Measurements from ENCODE around the gene ZBTB46. TPM values are rescaled to one million over a fixed set of nuclear protein-coding genes. Genes with fewer than 3 reads are reported as not detected.

ZBTB46 gene
- total RNA-seq, 1 experiment from 2014 or later = 9.5 TPM

GRCh38 chr20:63837479-63837878, 6.4 kb upstream of the ZBTB46 start:
- intact Hi-C loops (cut with micrococcal nuclease; ENCODE audit: unreplicated experiment) = no loop called here
- no TSS peak for BruUV-seq (replicated peaks)
- Mint-ChIP-seq H3K27me3 (ENCODE audit: insufficient read depth, unreplicated experiment) (peaks cover 3% of the 10 kb centered on the region), H3K9me3 (ENCODE audit: unreplicated experiment) (no peaks in the 10 kb centered on the region), H3K4me3 (ENCODE audit: unreplicated experiment) (no peak overlapping the region), H3K36me3 (ENCODE audit: insufficient read depth, unreplicated experiment) (peaks cover 5% of the 10 kb centered on the region), H3K4me1 (ENCODE audit: low read depth, unreplicated experiment) (peaks cover 19% of the 10 kb centered on the region), H3K27ac (ENCODE audit: unreplicated experiment) (no peak overlapping the region)
- no peak overlapping the region for H3K4me3 ChIP-seq (ENCODE audit: low read depth, low read length)
- POLR2A ChIA-PET = no interaction called here
- peaks cover 21% of the 10 kb centered on the region for H3K4me1 ChIP-seq
- H3K27me3 ChIP-seq (replicated peaks; ENCODE audit: control insufficient read depth, insufficient read depth, low read length) = peaks cover 2% of the 10 kb centered on the region; the same call in 1 of the 2 replicates
- CTCF ChIA-PET = no interaction called here
- TF ChIP-seq, protein P1, sequence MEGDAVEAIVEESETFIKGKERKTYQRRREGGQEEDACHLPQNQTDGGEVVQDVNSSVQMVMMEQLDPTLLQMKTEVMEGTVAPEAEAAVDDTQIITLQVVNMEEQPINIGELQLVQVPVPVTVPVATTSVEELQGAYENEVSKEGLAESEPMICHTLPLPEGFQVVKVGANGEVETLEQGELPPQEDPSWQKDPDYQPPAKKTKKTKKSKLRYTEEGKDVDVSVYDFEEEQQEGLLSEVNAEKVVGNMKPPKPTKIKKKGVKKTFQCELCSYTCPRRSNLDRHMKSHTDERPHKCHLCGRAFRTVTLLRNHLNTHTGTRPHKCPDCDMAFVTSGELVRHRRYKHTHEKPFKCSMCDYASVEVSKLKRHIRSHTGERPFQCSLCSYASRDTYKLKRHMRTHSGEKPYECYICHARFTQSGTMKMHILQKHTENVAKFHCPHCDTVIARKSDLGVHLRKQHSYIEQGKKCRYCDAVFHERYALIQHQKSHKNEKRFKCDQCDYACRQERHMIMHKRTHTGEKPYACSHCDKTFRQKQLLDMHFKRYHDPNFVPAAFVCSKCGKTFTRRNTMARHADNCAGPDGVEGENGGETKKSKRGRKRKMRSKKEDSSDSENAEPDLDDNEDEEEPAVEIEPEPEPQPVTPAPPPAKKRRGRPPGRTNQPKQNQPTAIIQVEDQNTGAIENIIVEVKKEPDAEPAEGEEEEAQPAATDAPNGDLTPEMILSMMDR (IDR thresholded peaks at IDR 0.05; ENCODE audit: insufficient read depth in 1 of 2, low read depth in 1 of 2, low read length in 1 of 2, severe bottlenecking in 1 of 2, unreplicated experiment in 1 of 2) = no peak
- no peak for DNase-seq
- H3K36me3 ChIP-seq (ENCODE audit: control insufficient read depth, insufficient read depth, low read length) = no peaks in the 10 kb centered on the region
- H3K9me3 ChIP-seq = no peaks in the 10 kb centered on the region

- peaks cover 5% of the 10 kb centered on the region for H3K36me3 Mint-ChIP-seq (ENCODE audit: insufficient read depth, unreplicated experiment)
- no peak overlapping the region for H3K27ac Mint-ChIP-seq (ENCODE audit: unreplicated experiment)
- CTCF ChIA-PET = no interaction called here
- POLR2A ChIA-PET = no interaction called here
- no peaks in the 10 kb centered on the region for H3K9me3 ChIP-seq
- no peaks in the 10 kb centered on the region for H3K9me3 Mint-ChIP-seq (ENCODE audit: unreplicated experiment)
- peaks cover 29% of the 10 kb centered on the region for H3K4me1 ChIP-seq
- TF ChIP-seq, protein P1 (IDR thresholded peaks at IDR 0.05; ENCODE audit: insufficient read depth in 1 of 2, low read depth in 1 of 2, low read length in 1 of 2, severe bottlenecking in 1 of 2, unreplicated experiment in 1 of 2) = no peak
- H3K4me1 Mint-ChIP-seq (ENCODE audit: low read depth, unreplicated experiment) = peaks cover 19% of the 10 kb centered on the region
- no TSS peak for BruUV-seq (replicated peaks)
- no peak overlapping the region for H3K4me3 Mint-ChIP-seq (ENCODE audit: unreplicated experiment)
- H3K36me3 ChIP-seq (ENCODE audit: control insufficient read depth, insufficient read depth, low read length) = no peaks in the 10 kb centered on the region
- no peak overlapping the region for H3K4me3 ChIP-seq (ENCODE audit: low read depth, low read length)
- intact Hi-C loops (cut with micrococcal nuclease; ENCODE audit: unreplicated experiment) = no loop called here
- H3K27me3 ChIP-seq (replicated peaks; ENCODE audit: control insufficient read depth, insufficient read depth, low read length) = peaks cover 2% of the 10 kb centered on the region; the same call in 1 of the 2 replicates
- no peak for DNase-seq
- no peaks in the 10 kb centered on the region for H3K27me3 Mint-ChIP-seq (ENCODE audit: insufficient read depth, unreplicated experiment)
Observed at GRCh38 chr20:63836458-63837344, 5.6 kb upstream of the ZBTB46 start.

GRCh38 chr20:63835021-63835858, 4.2 kb upstream of the ZBTB46 start:
- peaks cover 5% of the 10 kb centered on the region for H3K36me3 Mint-ChIP-seq (ENCODE audit: insufficient read depth, unreplicated experiment)
- H3K27ac Mint-ChIP-seq (ENCODE audit: unreplicated experiment) = peak overlapping the region; percentile 45
- Histone ChIP-seq H3K4me3 (ENCODE audit: low read depth, low read length) (no peak overlapping the region), H3K4me1 (peaks cover 27% of the 10 kb centered on the region), H3K9me3 (no peaks in the 10 kb centered on the region), H3K27me3 (replicated peaks; ENCODE audit: control insufficient read depth, insufficient read depth, low read length) (peaks cover 2% of the 10 kb centered on the region; the same call in 1 of the 2 replicates), H3K36me3 (ENCODE audit: control insufficient read depth, insufficient read depth, low read length) (no peaks in the 10 kb centered on the region)
- H3K9me3 Mint-ChIP-seq (ENCODE audit: unreplicated experiment) = no peaks in the 10 kb centered on the region
- TF ChIP-seq, protein P1 (IDR thresholded peaks at IDR 0.05; ENCODE audit: insufficient read depth in 1 of 2, low read depth in 1 of 2, low read length in 1 of 2, severe bottlenecking in 1 of 2, unreplicated experiment in 1 of 2) = no peak
- peaks cover 16% of the 10 kb centered on the region for H3K4me1 Mint-ChIP-seq (ENCODE audit: low read depth, unreplicated experiment)
- H3K27me3 Mint-ChIP-seq (ENCODE audit: insufficient read depth, unreplicated experiment) = no peaks in the 10 kb centered on the region
- CTCF ChIA-PET = interaction anchor here (0.7 kb wide), 1 partner anchor 490 kb away, joined by 7 read pairs; no protein-coding TSS in a partner anchor
- intact Hi-C loops (cut with micrococcal nuclease; ENCODE audit: unreplicated experiment) = no loop called here
- BruUV-seq (replicated peaks) = no TSS peak
- no peak overlapping the region for H3K4me3 Mint-ChIP-seq (ENCODE audit: unreplicated experiment)
- peak; percentile 95 to 98 for DNase-seq
- POLR2A ChIA-PET = interaction anchor here (0.6 to 0.9 kb wide), 2 partner anchors 30 to 60 kb away, joined by 3 read pairs; partner anchors contain the start of gene TPD52L2

All from Caco-2 (cell line).